GM12801 (cell line): ENCODE measurements around the gene HSF2.

Experiments used
- TF ChIP-seq, protein P1 (sequence below): IDR thresholded peaks from one replicate; pipeline ENCODE4 v1.5.1; 2011; ENCODE audit warnings: control low read depth; ENCODE audit not compliant: insufficient read length; ENCODE audit errors: extremely low read depth

HSF2 gene

GRCh38 chr6:122400462-122401089, 1.1 kb downstream of the HSF2 start:
- TF ChIP-seq, protein P1, sequence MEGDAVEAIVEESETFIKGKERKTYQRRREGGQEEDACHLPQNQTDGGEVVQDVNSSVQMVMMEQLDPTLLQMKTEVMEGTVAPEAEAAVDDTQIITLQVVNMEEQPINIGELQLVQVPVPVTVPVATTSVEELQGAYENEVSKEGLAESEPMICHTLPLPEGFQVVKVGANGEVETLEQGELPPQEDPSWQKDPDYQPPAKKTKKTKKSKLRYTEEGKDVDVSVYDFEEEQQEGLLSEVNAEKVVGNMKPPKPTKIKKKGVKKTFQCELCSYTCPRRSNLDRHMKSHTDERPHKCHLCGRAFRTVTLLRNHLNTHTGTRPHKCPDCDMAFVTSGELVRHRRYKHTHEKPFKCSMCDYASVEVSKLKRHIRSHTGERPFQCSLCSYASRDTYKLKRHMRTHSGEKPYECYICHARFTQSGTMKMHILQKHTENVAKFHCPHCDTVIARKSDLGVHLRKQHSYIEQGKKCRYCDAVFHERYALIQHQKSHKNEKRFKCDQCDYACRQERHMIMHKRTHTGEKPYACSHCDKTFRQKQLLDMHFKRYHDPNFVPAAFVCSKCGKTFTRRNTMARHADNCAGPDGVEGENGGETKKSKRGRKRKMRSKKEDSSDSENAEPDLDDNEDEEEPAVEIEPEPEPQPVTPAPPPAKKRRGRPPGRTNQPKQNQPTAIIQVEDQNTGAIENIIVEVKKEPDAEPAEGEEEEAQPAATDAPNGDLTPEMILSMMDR, result no peak

DNA sequence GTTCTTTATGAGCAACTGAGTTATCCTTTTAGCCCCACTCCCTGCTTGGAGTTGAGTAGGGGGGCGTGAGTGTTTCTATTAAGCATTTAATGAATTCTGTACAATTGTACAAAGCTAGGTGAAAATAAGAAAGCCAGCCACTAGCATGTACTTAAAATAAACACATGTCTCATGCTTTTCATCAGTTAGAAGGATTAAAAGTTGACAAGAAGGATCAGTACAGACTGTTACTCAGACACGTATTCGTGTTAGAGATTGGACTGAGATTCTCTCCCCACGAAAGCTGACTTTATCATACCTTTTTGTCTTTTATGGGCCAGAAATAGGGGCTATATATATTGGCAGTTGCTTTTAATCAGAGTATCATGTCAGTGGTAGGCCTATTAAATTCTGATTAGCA, 1.7 kb downstream of the HSF2 start:
- TF ChIP-seq, protein P1, result no peak

- TF ChIP-seq, protein P1, result no peak
These were observed 5.0 kb downstream of the HSF2 start for GRCh38 chr6:122404444-122404843.

DNA sequence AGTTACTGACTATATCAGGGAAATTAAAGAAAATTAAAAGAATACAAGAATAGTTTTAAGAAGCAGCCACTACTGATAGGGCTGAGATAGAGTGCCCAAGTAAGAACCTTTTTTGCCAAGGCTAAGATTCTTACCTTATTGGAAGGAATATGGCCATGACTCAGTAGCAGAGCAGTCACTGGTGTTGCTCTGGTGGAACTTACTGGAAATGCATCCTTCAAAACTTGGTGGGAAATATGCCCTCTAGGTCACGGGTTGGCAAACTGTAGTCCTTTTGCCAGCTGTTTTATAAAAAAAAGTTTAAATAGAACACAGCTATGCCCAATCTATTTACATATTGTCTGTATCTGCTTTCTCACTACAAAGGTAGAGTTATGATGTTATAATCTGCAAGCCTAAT, 6.0 kb downstream of the HSF2 start:
- TF ChIP-seq, protein P1, result no peak

- TF ChIP-seq, protein P1, result no peak
These were observed 6.7 kb downstream of the HSF2 start for GRCh38 chr6:122406187-122406586.

DNA sequence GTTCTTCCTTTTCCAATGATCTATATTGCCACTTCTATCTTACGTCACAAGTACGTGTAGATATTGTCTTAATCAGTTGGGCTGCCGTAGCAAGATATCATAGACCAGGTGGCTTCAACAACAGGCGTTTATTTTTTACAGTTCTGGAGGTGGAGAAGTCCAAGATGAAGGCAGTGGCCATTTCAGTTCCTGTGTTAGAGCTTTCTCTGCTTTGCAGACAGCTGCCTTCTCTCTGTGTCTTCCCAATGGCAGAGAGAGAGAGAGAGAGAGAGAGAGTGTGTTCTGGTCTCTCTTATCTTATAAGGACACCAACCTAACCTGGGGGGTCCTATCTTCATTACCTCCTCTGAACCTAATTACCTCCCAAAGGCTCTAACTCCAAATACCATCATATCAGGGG, 8.3 kb downstream of the HSF2 start:
- TF ChIP-seq, protein P1, result no peak

GRCh38 chr6:122408240-122408639, 8.8 kb downstream of the HSF2 start:
- TF ChIP-seq, protein P1, result no peak
